Activated CD4-positive, alpha-beta T cell treated with anti-CD3 and anti-CD28 coated beads for 48 hours (primary cell): ENCODE results near the gene SELENBP1.
"Not testable (repeated sequence)": the region's sequence is repeated elsewhere in the genome, so short reads cannot be mapped to it uniquely, and the experiment has no call there.

Experiments
- DNase-seq: peaks from one replicate; pipeline ENCODE4 v3.0.0-alpha.2; 2020

The SELENBP1 gene

GRCh38 chr1:151372058-151372934 is at the start of gene SELENBP1:
SELENBP1 (minus strand) TSS chr1:151372705; CDS start chr1:151372641, 64 bp downstream.
- no peak for DNase-seq

GRCh38 chr1:151419819-151420218 is 47.3 kb upstream of the SELENBP1 start:
- DNase-seq = no peak

- no peak for DNase-seq
These were observed 45.6 kb upstream of the SELENBP1 start for GRCh38 chr1:151418081-151418480.

- DNase-seq = no peak
These were observed 43.7 kb upstream of the SELENBP1 start for GRCh38 chr1:151416231-151416630.

GRCh38 chr1:151411884-151412283 is 39.4 kb upstream of the SELENBP1 start:
- no peak for DNase-seq

- no peak for DNase-seq
These were observed 36.4 kb upstream of the SELENBP1 start for GRCh38 chr1:151408891-151409290.

- no peak for DNase-seq
These were observed 34.8 kb upstream of the SELENBP1 start for GRCh38 chr1:151407304-151407703.

GRCh38 chr1:151406176-151406575 is 33.7 kb upstream of the SELENBP1 start:
- no peak for DNase-seq

- DNase-seq = no peak
These were observed 32.9 kb upstream of the SELENBP1 start for GRCh38 chr1:151405187-151405951.

- DNase-seq = no peak
These were observed 31.1 kb upstream of the SELENBP1 start for GRCh38 chr1:151403612-151404011.

- DNase-seq = no peak
These were observed 30.3 kb upstream of the SELENBP1 start for GRCh38 chr1:151402764-151403163.

GRCh38 chr1:151401860-151402259 is 29.4 kb upstream of the SELENBP1 start:
- no peak for DNase-seq

GRCh38 chr1:151401125-151401788 is 28.8 kb upstream of the SELENBP1 start:
- DNase-seq = no peak

GRCh38 chr1:151399324-151400171 is 27.0 kb upstream of the SELENBP1 start, which contains the start of gene PSMB4:
PSMB4 (plus strand) TSS chr1:151399573; CDS start chr1:151399588, 15 bp downstream.
- DNase-seq = peak; percentile 83

GRCh38 chr1:151396265-151396664 is 23.8 kb upstream of the SELENBP1 start:
- DNase-seq = not testable (repeated sequence)

GRCh38 chr1:151393583-151393982 is 21.1 kb upstream of the SELENBP1 start:
- no peak for DNase-seq

- no peak for DNase-seq
These were observed 18.6 kb upstream of the SELENBP1 start for GRCh38 chr1:151391079-151391563.

GRCh38 chr1:151390221-151391078 is 17.9 kb upstream of the SELENBP1 start:
- DNase-seq = not testable (repeated sequence)

- no peak for DNase-seq
These were observed 13.5 kb upstream of the SELENBP1 start for GRCh38 chr1:151386002-151386401.

- no peak for DNase-seq
These were observed 12.1 kb upstream of the SELENBP1 start for GRCh38 chr1:151384584-151384983.
